HG03571 (cell line): ENCODE results near the gene HS2ST1.

Experiments used
- ATAC-seq: cut with Tn5 transposase; IDR thresholded peaks from one replicate; pipeline ENCODE4 v1.9.1; 2021; ENCODE audit not compliant: unreplicated experiment

HS2ST1 gene

DNA sequence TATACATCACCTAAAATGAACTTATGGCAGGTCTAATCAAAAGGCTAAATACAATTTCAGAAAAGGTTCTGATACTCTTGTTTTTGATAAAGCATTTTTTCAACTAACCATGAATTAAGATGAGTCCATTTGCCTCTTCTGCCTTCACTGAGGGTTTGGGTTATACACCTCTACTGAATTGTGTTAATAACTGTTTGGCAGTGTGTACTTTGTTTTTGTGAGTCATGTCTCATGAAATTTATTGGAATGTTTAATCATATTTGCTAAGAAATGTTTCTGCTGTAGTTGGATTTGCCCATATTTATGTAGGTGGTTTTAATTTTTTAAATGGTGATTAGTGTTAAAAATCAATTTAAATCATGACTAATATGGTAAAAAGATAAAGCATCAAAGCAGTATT is 190.5 kb downstream of the HS2ST1 start:
- ATAC-seq: no peak

DNA sequence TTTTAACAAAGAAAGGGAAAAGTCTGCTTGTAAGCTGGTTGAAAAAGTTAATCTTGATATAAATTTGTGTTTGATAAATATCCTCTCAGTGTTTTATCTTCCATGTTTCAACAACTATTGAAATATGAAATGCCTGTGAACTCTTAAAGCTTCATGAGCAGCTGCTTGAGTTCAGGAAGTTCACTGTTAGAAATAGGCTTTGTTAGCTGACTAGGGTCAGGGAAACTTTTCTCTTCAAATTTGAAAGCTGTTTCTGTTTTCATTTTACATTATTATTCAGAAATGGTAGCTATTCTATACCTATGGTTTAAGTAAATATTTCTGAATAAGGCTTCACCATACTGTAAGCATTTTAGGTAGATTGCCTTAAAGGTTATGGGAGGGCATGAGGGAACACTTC is 191.7 kb downstream of the HS2ST1 start:
- no peak for ATAC-seq

DNA sequence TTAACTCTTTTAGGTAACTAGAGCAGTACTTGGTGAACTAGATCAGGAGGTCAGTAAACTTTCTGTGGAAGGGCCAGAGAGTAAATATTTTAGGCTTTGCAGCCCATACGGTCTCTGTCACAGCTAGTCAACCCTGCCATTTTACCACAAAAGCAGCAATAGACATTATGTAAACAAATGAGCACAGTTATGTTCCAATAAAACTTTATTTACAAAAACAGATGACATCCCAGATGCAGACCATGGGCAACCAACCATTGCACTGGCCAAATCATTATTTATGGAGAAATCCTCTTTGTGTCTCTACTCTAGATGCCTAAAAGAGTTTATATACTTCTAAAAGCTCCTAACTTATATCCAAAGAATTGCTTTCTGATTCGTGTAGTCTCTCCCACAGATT is 192.4 kb downstream of the HS2ST1 start:
- no peak for ATAC-seq

DNA sequence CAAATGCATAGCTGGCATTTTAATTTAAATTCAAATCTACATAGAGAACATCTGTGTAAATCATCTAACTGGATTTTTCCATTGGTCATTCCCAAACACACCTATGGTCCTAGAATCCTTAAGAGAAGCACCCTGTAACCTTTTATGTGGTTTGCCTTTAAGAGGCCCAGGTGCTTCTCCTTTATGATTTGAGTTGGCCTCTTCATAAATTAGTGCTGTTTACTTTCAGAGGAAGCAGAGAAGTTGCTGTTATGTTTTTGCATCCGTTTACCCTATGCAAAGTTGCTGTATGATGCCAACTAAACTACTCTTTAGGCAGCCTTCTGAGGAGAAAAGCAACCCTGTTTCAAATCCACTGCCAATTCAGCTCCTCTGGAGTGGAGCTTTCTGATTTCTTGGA is 193.8 kb downstream of the HS2ST1 start:
- ATAC-seq: no peak

DNA sequence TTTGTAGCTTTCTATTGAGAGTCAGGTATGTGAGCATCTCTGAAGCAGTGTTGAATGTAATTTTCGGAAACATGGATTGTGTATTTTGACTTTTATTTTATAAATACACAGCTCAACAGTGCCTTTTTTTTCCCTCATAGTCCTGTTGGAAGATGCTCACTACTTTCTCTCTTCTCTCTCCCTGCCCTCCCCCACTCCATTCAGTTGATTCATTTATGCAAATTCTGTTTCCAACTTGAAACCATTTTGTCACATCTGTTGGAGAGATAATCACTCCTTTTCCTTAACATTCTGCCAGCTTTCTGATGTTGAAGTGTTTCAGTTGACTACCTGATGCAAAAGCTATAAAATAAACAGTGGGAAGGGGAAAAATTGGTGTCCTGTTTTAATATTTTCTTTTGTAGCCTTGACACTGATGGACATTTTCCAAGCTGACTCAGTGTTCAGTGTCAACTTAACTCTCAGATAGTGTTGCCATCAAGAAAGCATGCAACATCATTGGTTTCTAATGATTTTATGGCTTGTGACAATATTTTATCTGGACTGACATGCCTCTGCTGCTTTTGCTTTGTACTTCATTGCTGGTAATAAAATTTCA is 194.5 kb downstream of the HS2ST1 start:
- ATAC-seq: no peak

DNA sequence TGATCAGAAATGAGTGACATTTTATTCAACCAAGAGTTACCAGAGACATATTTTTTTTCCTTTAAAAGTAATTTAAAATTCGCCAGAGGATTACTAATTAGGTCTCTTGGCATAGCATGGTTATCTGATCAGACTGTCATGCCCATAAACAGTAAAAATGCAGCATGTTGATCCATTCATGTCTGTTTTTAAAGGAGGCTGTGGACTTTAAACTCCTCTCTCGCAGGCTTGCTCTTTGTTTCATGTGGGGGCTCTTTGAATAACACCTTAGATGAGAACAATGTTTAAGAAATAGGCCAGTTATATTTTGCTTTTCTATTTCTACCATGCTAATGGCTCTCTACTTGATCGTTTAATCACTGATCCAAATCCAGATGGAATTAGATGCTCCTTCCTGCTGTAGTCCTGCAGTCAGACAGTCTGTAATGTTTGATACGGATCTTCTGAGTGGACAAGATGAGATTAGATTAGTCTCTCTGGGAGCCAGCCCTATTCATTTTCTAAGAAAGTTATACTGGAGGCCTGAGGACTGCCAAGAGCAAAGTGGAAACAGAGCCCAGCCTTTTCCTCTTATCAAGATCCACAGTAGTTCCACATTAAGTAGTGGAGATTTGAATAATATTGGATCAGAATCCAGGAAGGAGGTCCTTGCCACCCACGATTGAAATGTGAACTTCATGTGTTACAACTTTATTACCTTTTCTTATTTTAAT is 197.4 kb downstream of the HS2ST1 start:
- no peak for ATAC-seq

DNA sequence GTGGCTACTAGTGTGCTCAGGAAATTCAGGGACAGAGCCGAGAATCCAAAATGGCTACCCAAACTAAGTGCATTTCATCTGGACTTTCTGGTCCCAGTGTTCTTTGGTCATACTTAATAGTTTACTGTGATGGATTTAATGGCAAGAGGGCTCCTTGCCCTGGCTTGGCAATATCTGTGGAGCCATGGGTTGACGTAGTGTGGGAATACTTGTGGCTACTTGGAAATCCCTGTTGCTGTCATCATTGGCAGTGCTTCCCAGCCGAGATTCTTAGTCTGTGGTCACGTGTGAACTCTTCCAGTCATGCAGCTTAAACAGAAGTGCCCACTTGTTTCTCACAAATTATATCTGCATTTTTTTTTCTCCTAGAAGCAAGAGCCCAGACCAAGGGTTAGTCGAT is 198.9 kb downstream of the HS2ST1 start:
- ATAC-seq: no peak

DNA sequence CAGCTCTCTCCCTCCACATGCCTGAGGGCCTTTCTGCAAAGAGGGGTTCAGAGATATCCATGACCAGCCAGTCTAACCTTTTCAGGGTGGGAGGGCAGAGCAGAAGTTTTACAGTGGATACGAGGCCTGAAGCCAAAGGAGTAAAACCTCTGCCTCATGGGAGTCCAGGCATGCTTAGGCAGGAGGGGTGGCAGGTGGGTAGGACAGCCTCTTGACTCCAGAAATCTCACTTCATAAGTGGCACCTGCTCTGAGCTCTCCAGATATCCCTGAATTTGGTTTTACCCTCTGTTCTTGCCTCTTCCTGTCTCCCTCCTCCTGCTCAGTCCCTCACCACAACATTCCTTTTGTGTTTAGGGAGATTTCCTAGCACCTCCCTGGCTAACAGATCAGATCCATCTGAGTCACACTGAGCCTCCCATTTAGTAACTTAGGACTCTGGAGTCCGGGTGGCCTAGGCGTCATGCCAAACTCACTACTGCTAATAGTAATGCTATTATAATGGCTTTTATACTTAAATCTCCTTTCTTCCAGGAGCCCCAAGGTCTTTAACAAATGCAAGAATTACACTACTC is 201.0 kb downstream of the HS2ST1 start:
- ATAC-seq: no peak

DNA sequence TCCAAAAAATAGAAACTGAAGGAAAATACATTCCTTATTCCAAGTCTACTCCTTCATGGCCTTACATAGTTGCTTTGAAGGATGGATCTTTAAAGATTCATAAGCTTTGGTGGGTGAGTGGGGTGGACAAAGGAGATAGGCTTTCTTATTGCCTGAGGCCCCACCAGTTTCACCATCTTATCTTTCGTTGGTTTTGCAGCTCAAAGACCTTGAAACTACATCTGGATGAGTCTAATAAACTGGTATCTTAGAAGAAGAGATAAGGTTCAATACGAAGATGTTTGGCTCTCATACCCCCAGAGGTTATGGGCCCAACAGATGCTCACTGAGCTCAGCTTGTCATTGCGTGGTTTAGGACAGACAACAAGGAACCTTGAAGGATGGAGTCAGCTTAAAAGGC is 201.5 kb downstream of the HS2ST1 start:
- no peak for ATAC-seq

DNA sequence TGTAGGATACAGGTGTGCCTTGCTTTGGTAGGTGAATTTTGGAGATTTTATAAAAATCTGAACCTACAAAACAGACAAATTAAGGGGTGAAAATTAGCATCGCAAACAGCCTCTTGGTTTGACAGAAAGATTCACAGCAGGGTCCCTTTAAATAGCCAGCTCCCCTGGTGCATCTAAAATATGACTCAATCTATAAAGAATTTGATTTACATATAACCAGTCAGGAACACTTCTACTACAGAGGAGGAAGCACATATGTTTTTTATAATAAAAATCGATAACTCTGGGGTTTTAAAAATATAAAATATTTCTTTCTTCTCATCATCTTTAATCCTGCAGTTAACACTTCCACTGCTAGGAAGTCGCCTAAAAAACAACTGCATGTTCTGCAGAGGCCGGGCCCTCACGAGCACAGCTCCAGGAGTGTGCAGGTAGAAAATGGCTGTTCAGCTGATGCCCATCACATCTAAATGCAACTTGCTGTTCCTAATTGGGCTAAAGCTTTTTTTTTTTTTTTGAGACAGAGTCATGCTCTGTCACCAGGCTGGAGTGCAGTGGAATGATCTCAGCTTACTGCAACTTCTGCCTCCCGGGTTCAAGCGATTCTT is 203.4 kb downstream of the HS2ST1 start:
- ATAC-seq: no peak

DNA sequence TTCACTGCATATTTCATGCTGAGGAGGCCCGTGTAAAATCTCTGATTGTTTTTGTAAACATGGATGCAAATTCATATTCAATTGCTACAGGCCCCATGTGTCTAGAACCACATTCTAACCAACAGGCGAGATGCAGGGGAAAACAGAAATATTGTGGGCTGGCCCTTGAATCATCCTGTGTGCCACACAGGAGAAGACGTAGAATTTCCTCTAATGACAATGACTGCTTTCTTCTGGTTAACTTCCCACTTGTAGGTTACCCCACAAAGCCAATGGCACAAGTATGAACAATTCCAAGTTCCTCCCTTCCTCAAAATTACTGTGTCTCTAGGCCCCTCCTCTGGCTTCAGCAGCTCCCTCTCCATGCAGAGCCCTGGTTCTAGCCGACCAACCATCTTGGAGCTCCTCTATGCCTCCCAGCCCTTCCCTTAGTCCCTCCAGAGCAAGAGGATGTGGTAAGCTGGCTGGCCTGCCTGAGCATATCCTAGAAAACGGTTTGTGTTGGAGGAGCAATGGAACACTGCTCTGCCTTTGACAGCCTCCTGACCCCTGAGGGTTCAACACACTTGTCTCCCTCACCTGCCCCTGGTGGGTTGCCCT is 205.2 kb downstream of the HS2ST1 start:
- no peak for ATAC-seq

DNA sequence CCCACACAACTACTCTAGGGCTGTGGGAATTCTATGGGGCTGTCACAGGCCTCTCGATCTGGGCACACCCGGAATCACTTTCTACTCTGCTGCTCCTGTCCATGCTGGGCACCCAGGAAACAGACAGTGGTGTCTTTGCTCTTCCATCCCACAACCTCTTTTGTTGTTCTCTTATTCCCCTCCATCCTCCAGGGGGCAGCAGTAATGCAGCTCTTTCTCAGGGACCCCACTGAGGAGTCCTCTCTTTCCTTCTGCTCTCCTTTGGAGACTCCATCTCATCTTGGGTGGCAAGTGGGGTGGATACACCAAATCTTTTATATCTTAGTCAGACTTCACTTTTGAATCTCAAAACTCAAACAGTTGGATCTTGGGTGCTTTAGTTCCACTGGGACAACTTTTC is 206.3 kb downstream of the HS2ST1 start:
- ATAC-seq: no peak

DNA sequence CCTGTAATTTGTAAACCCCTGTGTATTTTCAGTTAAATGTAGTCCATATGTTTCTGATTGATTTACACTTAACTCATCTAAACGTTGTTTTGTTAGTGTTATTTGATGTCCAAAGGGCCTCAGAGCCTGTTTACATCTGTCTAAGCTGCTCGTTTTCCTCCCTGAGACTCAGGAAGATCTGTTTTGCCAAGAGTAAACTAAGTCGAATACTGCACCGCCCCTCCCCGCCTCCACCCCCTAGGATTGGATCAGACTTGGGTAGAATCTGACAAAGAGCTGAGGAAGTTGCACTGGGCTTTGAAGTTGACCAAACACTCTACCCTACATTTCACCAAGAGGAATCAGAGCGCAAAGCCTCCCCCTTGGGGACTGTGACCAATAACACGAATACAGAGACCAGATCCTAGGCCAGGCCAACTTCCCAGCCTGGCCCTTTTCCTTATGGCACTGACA is 207.3 kb downstream of the HS2ST1 start:
- ATAC-seq: no peak

DNA sequence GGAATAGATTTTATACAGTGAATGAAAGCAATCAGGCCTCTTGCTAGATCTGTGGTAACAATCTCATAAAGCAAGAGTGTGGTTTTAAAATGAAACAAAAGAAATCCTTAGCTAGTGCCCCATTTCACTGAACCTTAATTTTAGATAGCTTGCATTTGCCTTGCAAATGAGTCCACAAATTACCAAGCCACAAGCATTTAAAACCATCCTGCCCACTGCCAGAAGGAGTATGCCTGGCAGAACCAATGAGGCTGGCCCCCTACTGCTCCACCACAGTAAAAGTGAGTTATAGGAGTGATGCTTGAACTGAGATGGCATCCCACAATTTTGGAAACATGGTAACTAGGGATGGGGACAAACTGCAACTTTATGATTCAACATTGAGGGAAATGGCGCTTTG is 207.8 kb downstream of the HS2ST1 start:
- ATAC-seq: no peak

DNA sequence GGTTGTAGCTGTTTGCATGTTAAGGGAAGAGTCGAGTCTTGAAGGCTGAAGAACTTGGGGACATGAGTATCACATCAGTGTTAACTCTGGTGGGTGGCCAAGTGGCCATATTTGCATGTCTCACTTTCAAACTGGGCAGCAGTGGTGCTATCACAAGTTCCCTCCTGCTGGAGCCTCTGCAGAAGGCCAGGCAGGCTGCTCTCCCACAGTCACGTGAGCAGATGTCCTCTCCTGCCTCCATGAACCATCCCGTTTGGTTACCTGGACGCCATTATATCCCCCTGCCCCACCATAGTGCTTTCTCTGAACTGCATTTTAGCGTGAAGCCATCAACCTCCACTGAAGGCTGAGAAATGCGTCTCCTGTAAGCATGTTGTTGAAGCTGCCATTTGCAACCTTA is 209.2 kb downstream of the HS2ST1 start:
- ATAC-seq: no peak

DNA sequence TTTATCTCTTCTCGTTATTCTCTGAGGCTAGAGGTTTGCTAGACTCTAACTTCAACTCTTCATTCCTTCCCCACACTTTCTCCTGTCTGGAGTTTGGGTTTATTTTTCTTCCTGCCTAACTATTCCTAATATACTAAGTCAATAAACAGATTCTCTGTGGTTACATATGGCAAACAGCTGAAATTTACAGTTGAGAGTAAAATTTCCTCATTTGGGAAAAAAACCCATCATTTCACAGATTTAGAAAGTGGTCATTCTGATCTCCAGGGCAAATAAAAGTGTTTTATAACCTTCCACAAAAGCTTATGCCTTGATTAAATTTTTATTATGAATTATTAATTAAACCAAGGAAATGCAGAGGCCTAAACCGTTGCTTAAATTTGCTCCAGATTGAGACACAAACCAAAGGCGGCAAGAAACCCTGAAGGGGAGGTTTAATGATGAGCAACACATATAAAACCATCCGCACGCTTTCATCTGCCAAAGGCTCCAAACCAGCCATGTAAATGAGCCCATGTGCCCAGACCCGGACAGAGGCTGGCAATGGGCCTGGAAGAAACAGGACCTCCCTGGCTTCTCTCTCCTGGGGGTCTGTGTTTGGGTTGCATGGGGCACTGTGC is 212.6 kb downstream of the HS2ST1 start:
- ATAC-seq: no peak

DNA sequence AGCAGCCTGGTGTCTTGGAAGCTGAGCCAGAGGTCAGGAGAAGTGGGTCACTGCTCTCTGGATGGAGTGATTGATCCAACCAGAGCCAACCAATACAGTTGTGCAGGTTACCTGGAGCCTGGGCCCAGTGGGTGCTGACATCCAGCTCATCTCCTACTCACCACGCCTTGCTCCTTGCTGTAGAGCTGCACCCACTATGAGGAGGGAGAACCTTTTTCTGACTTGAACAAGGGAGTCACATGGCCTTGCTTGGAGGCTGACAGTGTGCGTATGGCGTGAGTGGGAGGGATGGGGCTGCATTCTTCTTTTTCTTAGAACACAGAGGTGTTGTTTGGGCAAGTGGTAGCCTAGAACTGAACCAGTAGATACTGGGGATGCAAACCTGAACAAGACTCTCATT is 213.1 kb downstream of the HS2ST1 start:
- ATAC-seq: no peak

DNA sequence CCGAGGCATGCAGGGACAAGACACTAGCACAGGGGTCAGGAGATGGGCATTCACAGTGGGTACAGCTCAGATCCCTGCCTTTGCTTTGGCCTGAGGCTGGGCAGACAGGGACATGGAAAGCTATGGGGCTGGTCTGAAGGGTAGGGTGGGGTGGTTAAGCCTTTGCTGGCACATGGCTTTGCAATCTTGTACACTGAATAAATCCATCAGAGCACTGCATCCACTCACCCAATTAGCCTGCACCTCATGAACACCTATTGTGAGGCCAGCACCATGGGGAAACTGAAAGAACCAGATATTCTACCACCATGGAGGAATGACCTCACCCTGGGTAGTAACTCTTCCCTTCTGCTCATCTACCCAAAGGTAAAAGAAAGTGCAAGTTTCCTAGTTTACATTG is 214.6 kb downstream of the HS2ST1 start:
- no peak for ATAC-seq

DNA sequence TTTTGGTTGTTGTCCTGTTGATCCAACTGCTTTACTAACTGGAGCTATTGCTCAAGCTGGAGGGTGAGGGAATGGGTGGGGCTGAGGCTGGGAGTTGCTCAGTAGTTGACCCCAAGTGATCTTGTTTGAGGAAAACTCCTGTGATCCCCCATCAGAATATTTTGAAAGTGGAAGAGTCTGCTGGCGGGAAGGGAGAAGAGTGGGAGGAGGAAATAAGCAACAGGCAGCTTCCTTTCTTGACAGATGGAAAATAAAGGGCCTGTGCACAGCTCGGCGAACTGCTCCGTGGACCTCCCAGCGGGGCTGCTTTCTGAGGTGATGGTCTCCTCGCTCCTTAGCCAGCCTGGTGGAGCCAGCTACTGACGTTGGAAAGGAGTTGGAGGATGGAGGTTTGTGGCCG is 215.2 kb downstream of the HS2ST1 start:
- ATAC-seq: no peak

DNA sequence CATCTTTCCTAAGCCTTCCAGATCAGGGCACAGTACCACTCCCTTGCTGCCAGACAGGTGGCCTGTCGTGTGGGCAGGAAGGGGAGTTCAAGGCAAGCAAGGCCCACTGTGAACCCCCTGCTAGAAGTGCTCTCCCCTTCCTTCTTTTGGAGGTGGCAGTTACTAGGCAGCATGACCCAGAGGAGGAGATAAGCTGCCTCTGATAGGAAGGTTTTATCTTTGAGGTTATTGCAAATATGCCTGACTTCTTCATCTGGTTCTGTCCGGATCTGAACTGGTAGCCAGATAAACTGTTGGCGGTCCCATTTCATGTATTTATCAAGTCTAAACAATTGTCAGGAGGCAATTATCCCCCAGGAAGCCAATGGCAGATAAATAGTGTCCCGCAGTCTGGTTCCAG is 216.0 kb downstream of the HS2ST1 start:
- ATAC-seq: no peak

DNA sequence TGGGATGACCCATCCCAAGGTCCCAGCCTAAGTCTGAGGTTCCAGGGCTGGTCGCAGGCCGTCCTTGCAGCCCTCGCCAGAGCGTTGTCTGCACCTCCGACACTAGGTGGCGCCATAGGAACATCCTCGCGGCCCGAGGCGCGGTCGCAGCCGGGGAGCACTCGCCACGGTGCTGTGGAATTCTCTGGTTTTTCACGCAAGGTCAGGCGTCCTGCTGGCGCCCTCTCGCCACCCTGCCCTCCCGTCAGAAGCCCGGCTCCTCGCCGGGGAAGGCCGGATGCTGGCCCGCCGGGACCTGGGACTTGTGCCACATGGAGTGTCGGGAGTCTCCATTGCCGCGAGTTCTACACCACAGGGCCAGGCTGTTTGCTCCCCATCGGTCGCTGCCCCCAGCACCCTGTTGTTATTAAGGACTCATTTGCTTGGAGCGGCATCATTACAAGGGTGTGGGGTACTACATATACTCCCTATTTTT is 217.4 kb downstream of the HS2ST1 start:
- ATAC-seq: peak; percentile 95
